Measurements from ENCODE around the gene ARL5A. TPM values are rescaled to one million over a fixed set of nuclear protein-coding genes. Genes with fewer than 3 reads are reported as not detected.
A peak's percentile ranks its signal among the peaks of the same experiment; 100 is the strongest.

Gene ARL5A
- total and polyA plus RNA-seq, 9 of the 15 experiments (the other 6 are each of a cell fraction or from before 2014, with no cell fraction given) = 16.3 to 117 (median 88.4) TPM

DNA sequence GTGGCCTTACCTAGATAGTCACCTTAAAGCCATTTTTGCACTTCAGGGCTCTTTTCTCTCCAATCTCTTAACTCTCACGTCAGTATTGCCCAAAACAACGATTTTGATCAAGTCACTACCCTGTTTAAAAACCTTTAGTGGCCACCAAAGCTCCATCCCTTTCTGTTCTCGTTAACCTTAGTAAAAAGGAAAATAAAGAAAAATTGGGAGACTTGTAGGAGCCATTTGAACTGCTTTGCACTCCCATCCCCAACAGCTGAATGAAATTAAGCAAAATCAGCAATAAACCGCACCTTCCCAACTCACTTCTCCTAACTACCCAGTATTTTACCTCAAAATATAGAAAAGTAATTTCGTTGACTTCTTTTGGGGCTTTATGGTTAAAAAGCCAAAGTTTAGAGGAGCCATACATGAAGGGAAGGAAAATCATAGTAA lies 686 bp upstream of the ARL5A start (continued):
- TF ChIP-seq ZNF518B (CRISPR knock-in tag; IDR thresholded peaks at IDR 0.05) (no peak), ZNF277 (CRISPR knock-in tag; IDR thresholded peaks at IDR 0.05; ENCODE audit: borderline replicate concordance) (no peak), GABPB1 (CRISPR knock-in tag; IDR thresholded peaks at IDR 0.05) (no peak), PYGO2 (tag; IDR thresholded peaks at IDR 0.05) (no peak), GABPA (tag; conservative IDR thresholded peaks at IDR 0.05; ENCODE audit: low read depth) (0 out of 2 replicates have a peak, but pooled peaks have one; percentile 6), ARNT (IDR thresholded peaks at IDR 0.05) (0 out of 4 replicates have a peak, but pooled peaks of 1 of the 2 experiments have one; percentile 19), FOXA3 (CRISPR knock-in tag; conservative IDR thresholded peaks at IDR 0.05 in 1 of 2, IDR thresholded peaks at IDR 0.05 in 1 of 2) (peak in 1 of 2 experiments; percentile 63; a peak in 1 of 4 replicates), KLF10 (CRISPR knock-in tag; IDR thresholded peaks at IDR 0.05) (no peak), ZNF197 (CRISPR knock-in tag; IDR thresholded peaks at IDR 0.05; ENCODE audit: low read depth) (0 out of 2 replicates have a peak, but pooled peaks have one; percentile 47), C11orf30 (IDR thresholded peaks at IDR 0.05; ENCODE audit: low read depth) (peak; percentile 91), SMARCA5 (IDR thresholded peaks at IDR 0.05) (no peak), CBFA2T3 (IDR thresholded peaks at IDR 0.05) (no peak), FOXO4 (CRISPR knock-in tag; IDR thresholded peaks at IDR 0.05) (no peak), RFX1 (IDR thresholded peaks at IDR 0.05) (no peak), PML (IDR thresholded peaks at IDR 0.05; ENCODE audit: low read length) (peak; percentile 46), ZEB2 (IDR thresholded peaks at IDR 0.05) (no peak), ZNF316 (IDR thresholded peaks at IDR 0.05) (peak; percentile 94), HNRNPK (IDR thresholded peaks at IDR 0.05; ENCODE audit: low read depth, low read length, poor library complexity, severe bottlenecking) (no peak), ZBED1 (IDR thresholded peaks at IDR 0.05) (no peak), ZNF449 (CRISPR knock-in tag; IDR thresholded peaks at IDR 0.05) (no peak), FOXM1 (IDR thresholded peaks at IDR 0.05; ENCODE audit: low read depth) (no peak), FOXM1 (CRISPR knock-in tag; IDR thresholded peaks at IDR 0.05; ENCODE audit: low read depth) (no peak), SAFB2 (IDR thresholded peaks at IDR 0.05; ENCODE audit: borderline replicate concordance, low read depth, low read length, severe bottlenecking) (no peak), ZNF121 (CRISPR knock-in tag; conservative IDR thresholded peaks at IDR 0.05) (no peak)

Measured in K562 (cell line).